ENCODE data around the gene CHRM1. TPM values are rescaled to one million over a fixed set of nuclear protein-coding genes. Genes with fewer than 3 reads are reported as not detected.
A peak's percentile ranks its signal among the peaks of the same experiment; 100 is the strongest.

The CHRM1 gene
- total and polyA plus RNA-seq, 5 donors from 2014 or later, result not detected

DNA sequence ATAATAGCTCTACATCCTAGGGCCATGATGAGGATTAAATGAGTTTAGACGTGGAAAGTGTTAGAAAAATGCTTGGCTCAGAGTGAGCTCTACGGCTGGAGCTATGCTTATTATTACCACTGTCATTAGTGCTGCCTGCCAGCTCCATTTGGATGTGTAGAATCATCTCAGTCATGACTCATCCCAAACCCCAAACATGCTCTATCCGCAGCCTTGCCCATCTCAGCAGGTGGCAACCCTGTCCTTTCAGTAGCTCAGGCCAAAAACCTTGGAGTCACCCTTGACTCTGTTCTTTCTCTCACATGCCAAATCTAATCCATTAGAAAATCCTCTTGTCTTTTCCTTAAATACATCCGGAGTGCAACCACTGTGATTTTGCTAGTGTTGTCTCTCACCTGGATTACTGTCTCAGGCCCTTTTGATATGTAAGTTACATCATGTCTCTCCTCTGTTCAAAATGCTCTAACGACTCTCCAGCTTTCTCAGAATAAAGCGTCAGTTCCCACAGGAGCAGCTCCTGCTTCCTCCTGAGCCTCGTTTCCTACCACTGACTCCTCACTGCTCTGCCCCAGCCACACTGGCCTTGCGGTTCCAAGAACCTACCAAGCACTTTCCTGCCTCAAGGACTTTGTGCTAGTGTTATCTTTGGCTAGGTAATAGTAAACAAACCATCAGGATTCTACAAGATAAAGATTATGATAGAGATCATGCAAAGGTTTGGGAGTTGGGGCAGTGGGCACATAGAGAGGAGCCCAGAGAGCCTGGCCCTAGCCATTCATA lies 10.5 kb upstream of the CHRM1 start:
- no peaks in the 10 kb centered on the region for H3K36me3 ChIP-seq (ENCODE audit: control insufficient read depth, insufficient read depth, low read length)
- Mint-ChIP-seq H3K4me3 (no peak overlapping the region), H3K36me3 (no peaks in the 10 kb centered on the region), H3K4me1 (peaks cover 0 to 6% (median 0%) of the 10 kb centered on the region in 4 donors), H3K9me3 (peaks cover 0 to 1% (median 0%) of the 10 kb centered on the region in 7 donors), H3K27me3 (peaks cover 51% of the 10 kb centered on the region), H3K27ac (peak overlapping the region in 1 of 3 donors; percentile 13)
- no peaks in the 10 kb centered on the region for H3K9me3 ChIP-seq (ENCODE audit: control insufficient read depth in 2 of 2, low read length in 2 of 2)
- ATAC-seq (ENCODE audit: low read depth in 2 of 2), result no peak
- no peak overlapping the region for H3K27ac ChIP-seq (ENCODE audit: insufficient read depth, low read length, poor library complexity, severe bottlenecking)
- DNase-seq, result no peak
- H3K4me3 ChIP-seq (ENCODE audit: low read depth, low read length), result no peak overlapping the region
- no peaks in the 10 kb centered on the region for H3K4me1 ChIP-seq (ENCODE audit: control insufficient read depth, insufficient read depth, low read length, poor library complexity, severe bottlenecking)
- H3K27me3 ChIP-seq (ENCODE audit: control insufficient read depth, insufficient read depth, low read length), result peaks cover 15% of the 10 kb centered on the region

DNA sequence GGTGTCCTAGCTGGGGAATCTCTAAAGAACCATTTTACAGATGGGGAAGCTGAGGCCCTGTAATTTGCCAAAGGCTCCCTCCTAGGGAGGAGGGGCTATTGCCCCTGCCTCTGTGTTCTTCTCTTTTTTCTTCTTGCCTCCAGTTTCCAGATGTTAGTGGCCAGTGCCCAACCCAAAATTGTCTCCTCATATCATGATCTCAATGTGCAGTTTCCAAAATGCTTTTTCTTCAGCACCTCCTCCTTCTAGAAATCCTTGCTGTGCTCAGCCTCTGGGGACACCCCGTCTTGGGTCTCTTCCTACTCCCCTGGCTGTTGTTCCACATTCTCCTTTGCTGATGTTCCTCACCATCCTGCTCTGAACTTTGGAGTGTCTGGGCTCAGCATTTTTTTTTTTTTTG lies 9.5 kb upstream of the CHRM1 start:
- H3K4me3 ChIP-seq (ENCODE audit: low read depth, low read length), result no peak overlapping the region
- peaks cover 10% of the 10 kb centered on the region for H3K4me1 ChIP-seq (ENCODE audit: control insufficient read depth, insufficient read depth, low read length, poor library complexity, severe bottlenecking)
- DNase-seq (no peak), ATAC-seq (ENCODE audit: low read depth in 2 of 2) (no peak)
- H3K27me3 ChIP-seq (ENCODE audit: control insufficient read depth, insufficient read depth, low read length), result peaks cover 15% of the 10 kb centered on the region
- no peaks in the 10 kb centered on the region for H3K36me3 ChIP-seq (ENCODE audit: control insufficient read depth, insufficient read depth, low read length)
- H3K4me1 Mint-ChIP-seq, result peaks cover 0 to 14% (median 1%) of the 10 kb centered on the region in 4 donors
- peaks cover 61% of the 10 kb centered on the region for H3K27me3 Mint-ChIP-seq
- H3K9me3 Mint-ChIP-seq, result peaks cover 0 to 1% (median 0%) of the 10 kb centered on the region in 7 donors
- H3K9me3 ChIP-seq (ENCODE audit: control insufficient read depth in 2 of 2, low read length in 2 of 2), result no peaks in the 10 kb centered on the region
- H3K36me3 Mint-ChIP-seq, result no peaks in the 10 kb centered on the region
- H3K27ac Mint-ChIP-seq, result no peak overlapping the region
- no peak overlapping the region for H3K4me3 Mint-ChIP-seq
- H3K27ac ChIP-seq (ENCODE audit: insufficient read depth, low read length, poor library complexity, severe bottlenecking), result no peak overlapping the region

DNA sequence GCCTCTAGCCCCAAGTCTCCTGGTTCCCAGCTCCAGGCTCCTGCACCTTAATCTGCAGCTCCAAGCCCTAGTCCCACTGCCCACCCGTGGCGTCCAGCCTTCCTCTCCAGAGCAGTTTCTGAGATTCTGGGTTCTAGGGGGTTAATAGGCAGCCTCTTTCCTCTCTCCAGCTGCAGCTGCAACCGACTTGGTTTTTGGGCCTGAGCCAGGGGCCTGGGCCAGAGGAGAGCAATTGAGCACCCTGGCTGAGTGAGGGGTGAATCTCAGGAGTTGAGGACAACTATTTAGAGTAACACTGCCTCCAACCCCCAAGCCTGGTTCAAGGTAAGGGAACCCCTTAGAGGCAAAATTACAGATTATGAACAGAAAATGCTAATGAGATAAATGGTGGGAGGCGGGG lies 9.0 kb upstream of the CHRM1 start:
- peaks cover 15% of the 10 kb centered on the region for H3K27me3 ChIP-seq (ENCODE audit: control insufficient read depth, insufficient read depth, low read length)
- H3K9me3 ChIP-seq (ENCODE audit: control insufficient read depth in 2 of 2, low read length in 2 of 2), result no peaks in the 10 kb centered on the region

DNA sequence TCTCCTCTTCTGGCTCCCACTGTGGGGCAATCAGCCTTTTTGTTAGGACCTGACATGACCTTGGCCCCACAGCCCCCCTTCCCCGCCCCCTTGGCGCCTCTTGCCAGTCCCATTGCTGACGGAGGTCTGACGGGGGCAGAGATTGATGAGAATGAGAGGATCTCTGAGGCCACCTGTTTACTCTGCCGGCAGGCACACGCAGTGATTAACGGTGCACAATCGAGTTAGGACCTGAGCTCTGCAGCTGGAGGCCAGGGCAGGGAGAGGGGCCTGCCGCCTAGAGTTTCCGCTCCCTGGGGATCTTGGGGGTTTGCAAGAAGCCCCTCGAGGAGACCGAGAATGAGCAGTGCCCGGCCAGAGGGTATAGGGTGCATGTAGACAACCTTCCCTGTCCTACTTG lies 6.8 kb upstream of the CHRM1 start:
- Histone ChIP-seq H3K27me3 (ENCODE audit: control insufficient read depth, insufficient read depth, low read length) (peaks cover 15% of the 10 kb centered on the region), H3K4me3 (ENCODE audit: low read depth, low read length) (no peak overlapping the region), H3K9me3 (ENCODE audit: control insufficient read depth in 2 of 2, low read length in 2 of 2) (no peaks in the 10 kb centered on the region), H3K36me3 (ENCODE audit: control insufficient read depth, insufficient read depth, low read length) (no peaks in the 10 kb centered on the region), H3K4me1 (ENCODE audit: control insufficient read depth, insufficient read depth, low read length, poor library complexity, severe bottlenecking) (peaks cover 21% of the 10 kb centered on the region), H3K27ac (ENCODE audit: insufficient read depth, low read length, poor library complexity, severe bottlenecking) (no peak overlapping the region)
- Mint-ChIP-seq H3K9me3 (peaks cover 0 to 2% (median 0%) of the 10 kb centered on the region in 7 donors), H3K4me3 (no peak overlapping the region), H3K4me1 (peaks cover 0 to 28% (median 6%) of the 10 kb centered on the region in 4 donors), H3K27me3 (peaks cover 83% of the 10 kb centered on the region), H3K36me3 (no peaks in the 10 kb centered on the region), H3K27ac (no peak overlapping the region)
- no peak for ATAC-seq (ENCODE audit: low read depth in 2 of 2)
- no peak for DNase-seq

More for the DNA sequence above, 9.0 kb upstream of the CHRM1 start:
- Mint-ChIP-seq H3K27me3 (peaks cover 67% of the 10 kb centered on the region), H3K4me3 (no peak overlapping the region), H3K4me1 (peaks cover 0 to 18% (median 3%) of the 10 kb centered on the region in 4 donors), H3K36me3 (no peaks in the 10 kb centered on the region), H3K9me3 (peaks cover 0 to 2% (median 0%) of the 10 kb centered on the region in 7 donors), H3K27ac (no peak overlapping the region)
- H3K4me1 ChIP-seq (ENCODE audit: control insufficient read depth, insufficient read depth, low read length, poor library complexity, severe bottlenecking), result peaks cover 11% of the 10 kb centered on the region
- no peak overlapping the region for H3K4me3 ChIP-seq (ENCODE audit: low read depth, low read length)
- DNase-seq, result no peak
- no peak for ATAC-seq (ENCODE audit: low read depth in 2 of 2)
- H3K27ac ChIP-seq (ENCODE audit: insufficient read depth, low read length, poor library complexity, severe bottlenecking), result no peak overlapping the region
- H3K36me3 ChIP-seq (ENCODE audit: control insufficient read depth, insufficient read depth, low read length), result no peaks in the 10 kb centered on the region

DNA sequence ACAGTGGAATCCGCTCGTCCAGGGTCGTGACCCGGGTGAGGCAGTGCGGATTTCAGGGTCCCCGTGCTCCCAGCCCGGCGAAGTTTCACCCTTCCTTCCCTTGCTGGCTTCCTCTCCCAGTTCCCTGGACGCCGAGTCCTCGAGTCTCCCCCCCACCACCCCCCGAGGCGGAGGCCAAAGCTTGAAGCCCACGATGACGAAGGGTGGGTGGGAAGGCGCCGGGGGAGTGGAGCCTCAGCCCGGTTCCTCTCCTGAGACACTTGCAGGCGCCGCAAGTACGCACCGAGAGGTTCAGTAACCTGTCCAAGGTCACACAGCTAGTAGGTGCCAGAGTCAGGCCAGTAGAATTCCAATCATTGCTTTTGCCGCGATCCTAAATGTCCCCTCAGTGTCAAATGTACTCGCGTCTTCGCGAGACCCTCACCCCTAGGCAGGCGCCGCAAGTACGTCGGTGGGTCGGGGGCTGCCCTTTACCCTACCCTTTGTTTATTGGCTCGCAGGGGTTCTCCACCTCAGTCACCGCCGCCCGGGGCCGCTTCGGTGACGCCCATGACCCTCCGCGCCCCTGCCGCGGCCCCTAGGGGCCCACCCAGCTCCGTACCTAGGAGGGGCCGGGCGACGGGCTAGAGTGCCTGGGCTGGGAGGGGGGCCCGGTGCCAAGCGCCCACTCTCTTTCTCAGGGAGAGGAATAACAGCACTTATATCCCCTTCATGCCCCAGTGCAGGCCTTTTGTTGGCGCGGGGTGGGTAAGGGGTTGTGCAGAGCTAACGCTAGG lies 5.7 kb upstream of the CHRM1 start:
- DNase-seq, result no peak
- Histone ChIP-seq H3K27ac (ENCODE audit: insufficient read depth, low read length, poor library complexity, severe bottlenecking) (no peak overlapping the region), H3K36me3 (ENCODE audit: control insufficient read depth, insufficient read depth, low read length) (no peaks in the 10 kb centered on the region), H3K9me3 (ENCODE audit: control insufficient read depth in 2 of 2, low read length in 2 of 2) (no peaks in the 10 kb centered on the region), H3K4me3 (ENCODE audit: low read depth, low read length) (no peak overlapping the region), H3K4me1 (ENCODE audit: control insufficient read depth, insufficient read depth, low read length, poor library complexity, severe bottlenecking) (peaks cover 21% of the 10 kb centered on the region), H3K27me3 (ENCODE audit: control insufficient read depth, insufficient read depth, low read length) (peaks cover 17% of the 10 kb centered on the region)
- H3K27ac Mint-ChIP-seq, result no peak overlapping the region
- H3K9me3 Mint-ChIP-seq, result peaks cover 0 to 2% (median 0%) of the 10 kb centered on the region in 7 donors
- H3K4me1 Mint-ChIP-seq, result peaks cover 0 to 32% (median 7%) of the 10 kb centered on the region in 4 donors
- peaks cover 93% of the 10 kb centered on the region for H3K27me3 Mint-ChIP-seq
- peak overlapping the region in 1 of 4 donors; percentile 74 for H3K4me3 Mint-ChIP-seq
- H3K36me3 Mint-ChIP-seq, result no peaks in the 10 kb centered on the region
- no peak for ATAC-seq (ENCODE audit: low read depth in 2 of 2)

DNA sequence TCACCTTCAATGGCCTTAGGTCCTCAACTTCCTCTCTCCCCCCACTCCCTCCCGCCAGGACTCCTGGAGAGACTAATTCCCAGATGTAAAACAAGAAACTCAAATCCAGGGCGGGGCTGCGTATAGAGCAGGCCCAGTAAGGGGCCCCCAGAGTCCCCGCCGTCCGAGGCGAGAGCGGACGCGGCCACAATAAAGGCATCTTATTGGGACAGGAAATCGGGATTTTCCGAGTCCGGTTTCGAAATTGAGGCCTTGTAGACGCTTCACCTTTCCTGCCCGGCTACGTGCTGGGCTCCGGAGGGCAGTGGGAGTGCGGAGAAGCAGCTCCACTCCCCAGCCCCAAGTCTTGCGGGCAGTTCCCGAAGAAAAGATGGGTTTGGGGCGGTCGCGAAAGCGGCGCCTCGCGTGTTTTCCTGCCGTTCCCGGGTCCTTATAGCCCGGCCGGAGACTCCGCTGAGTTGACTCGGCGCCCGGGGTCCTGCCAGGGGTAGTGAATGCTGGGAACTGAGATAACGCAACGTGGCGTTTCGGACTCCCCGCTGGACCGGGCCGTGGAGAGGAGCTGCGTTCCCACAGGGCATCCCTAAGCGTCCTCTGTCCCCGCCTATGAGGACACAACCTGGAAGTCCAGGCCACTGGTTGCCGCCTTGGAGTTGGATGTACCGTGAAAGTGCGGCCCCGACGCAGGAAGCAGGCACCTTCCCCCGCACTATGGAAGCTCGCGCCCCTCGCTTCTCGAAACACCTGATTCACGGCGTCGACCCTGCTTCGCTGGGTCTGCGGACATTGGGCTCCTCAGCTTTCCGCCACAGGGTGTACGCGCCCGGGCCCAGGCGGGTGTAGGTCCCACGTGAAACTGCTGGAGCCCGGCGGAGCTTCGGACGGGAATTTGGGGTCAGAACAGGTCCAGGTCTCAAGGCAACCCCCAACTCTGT lies 4.8 kb upstream of the CHRM1 start:
- H3K27me3 ChIP-seq (ENCODE audit: control insufficient read depth, insufficient read depth, low read length), result peaks cover 17% of the 10 kb centered on the region
- peaks cover 21% of the 10 kb centered on the region for H3K4me1 ChIP-seq (ENCODE audit: control insufficient read depth, insufficient read depth, low read length, poor library complexity, severe bottlenecking)
- DNase-seq (no peak), ATAC-seq (ENCODE audit: low read depth in 2 of 2) (no peak)
- Mint-ChIP-seq H3K27ac (peak overlapping the region in 1 of 3 donors; percentile 43), H3K36me3 (no peaks in the 10 kb centered on the region), H3K27me3 (peaks cover 96% of the 10 kb centered on the region), H3K4me1 (peaks cover 0 to 32% (median 7%) of the 10 kb centered on the region in 4 donors), H3K9me3 (peaks cover 0 to 2% (median 0%) of the 10 kb centered on the region in 7 donors), H3K4me3 (peak overlapping the region; percentile 41 to 74 (median 67))
- H3K36me3 ChIP-seq (ENCODE audit: control insufficient read depth, insufficient read depth, low read length), result no peaks in the 10 kb centered on the region
- H3K9me3 ChIP-seq (ENCODE audit: control insufficient read depth in 2 of 2, low read length in 2 of 2), result no peaks in the 10 kb centered on the region
- no peak overlapping the region for H3K4me3 ChIP-seq (ENCODE audit: low read depth, low read length)
- H3K27ac ChIP-seq (ENCODE audit: insufficient read depth, low read length, poor library complexity, severe bottlenecking), result no peak overlapping the region

DNA sequence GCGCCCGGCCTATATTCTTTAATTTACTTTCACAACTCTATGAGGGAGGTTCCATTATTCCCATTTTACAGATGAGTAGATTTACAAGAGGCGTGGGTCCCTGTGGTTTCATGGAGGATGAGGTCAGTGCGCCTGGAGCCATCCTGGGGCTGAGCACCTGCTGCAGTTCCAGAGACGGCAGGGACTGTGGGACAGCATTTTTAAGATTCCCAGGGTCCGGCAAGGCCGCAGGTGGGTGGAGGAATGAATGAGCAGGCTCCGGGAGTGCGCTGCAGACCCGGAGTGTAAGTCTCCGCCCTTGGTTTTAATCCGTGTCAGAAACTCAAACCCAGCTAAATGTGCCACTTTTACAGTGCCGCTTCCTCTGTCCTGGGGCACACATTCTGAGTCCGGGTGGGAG lies 4.1 kb upstream of the CHRM1 start:
- DNase-seq (no peak), ATAC-seq (ENCODE audit: low read depth in 2 of 2) (no peak)
- no peaks in the 10 kb centered on the region for H3K36me3 ChIP-seq (ENCODE audit: control insufficient read depth, insufficient read depth, low read length)
- no peak overlapping the region for H3K4me3 ChIP-seq (ENCODE audit: low read depth, low read length)
- no peaks in the 10 kb centered on the region for H3K36me3 Mint-ChIP-seq
- peaks cover 17% of the 10 kb centered on the region for H3K27me3 ChIP-seq (ENCODE audit: control insufficient read depth, insufficient read depth, low read length)
- peaks cover 95% of the 10 kb centered on the region for H3K27me3 Mint-ChIP-seq
- no peaks in the 10 kb centered on the region for H3K9me3 ChIP-seq (ENCODE audit: control insufficient read depth in 2 of 2, low read length in 2 of 2)
- H3K27ac Mint-ChIP-seq, result no peak overlapping the region
- no peak overlapping the region for H3K27ac ChIP-seq (ENCODE audit: insufficient read depth, low read length, poor library complexity, severe bottlenecking)
- H3K4me1 ChIP-seq (ENCODE audit: control insufficient read depth, insufficient read depth, low read length, poor library complexity, severe bottlenecking), result peaks cover 21% of the 10 kb centered on the region
- H3K4me3 Mint-ChIP-seq, result peak overlapping the region; percentile 41 to 74 (median 67)
- H3K9me3 Mint-ChIP-seq, result peaks cover 0 to 2% (median 0%) of the 10 kb centered on the region in 7 donors
- H3K4me1 Mint-ChIP-seq, result peaks cover 0 to 32% (median 7%) of the 10 kb centered on the region in 4 donors
